NT2/D1 (cell line): Measurements from ENCODE around the gene TEX29.

ENCODE experiments used
- DNase-seq: peaks from one replicate; pipeline ENCODE4 v3.0.0-alpha.2; 2011; ENCODE audit warnings: low read depth, low spot score
- H3K27me3 ChIP-seq: 2 replicates; pipeline ENCODE4 v1.6.0; 2011; ENCODE audit warnings: mild to moderate bottlenecking; ENCODE audit not compliant: insufficient read length, insufficient read depth
- H3K36me3 ChIP-seq: 2 replicates; pipeline ENCODE4 v1.6.1; 2011; ENCODE audit warnings: mild to moderate bottlenecking, low read length, mixed read lengths; ENCODE audit not compliant: insufficient read depth, insufficient read length
- H3K4me1 ChIP-seq: 2 replicates; pipeline ENCODE4 v1.5.1; 2011; ENCODE audit not compliant: insufficient read depth, insufficient read length
- H3K4me3 ChIP-seq: 2 replicates; pipeline ENCODE4 v1.5.1; 2011; ENCODE audit warnings: low read depth; ENCODE audit not compliant: insufficient read length
- H3K9ac ChIP-seq: 2 replicates; pipeline ENCODE4 v1.6.0; 2011; ENCODE audit warnings: low read depth; ENCODE audit not compliant: insufficient read length
- H3K9me3 ChIP-seq: 2 replicates; pipeline ENCODE4 v1.5.1; 2011; ENCODE audit warnings: mild to moderate bottlenecking, low read length; ENCODE audit not compliant: insufficient read depth
- SUZ12 ChIP-seq: IDR thresholded peaks from 2 replicates; pipeline ENCODE4 v1.6.1; 2011; ENCODE audit not compliant: insufficient read length, insufficient read depth; ENCODE audit errors: extremely low read depth
- YY1 ChIP-seq: IDR thresholded peaks from 2 replicates; pipeline ENCODE4 v1.6.1; 2011; ENCODE audit not compliant: insufficient read length, insufficient read depth
- ZNF274 ChIP-seq: IDR thresholded peaks from 2 replicates; pipeline ENCODE4 v1.6.1; 2011; ENCODE audit warnings: mild to moderate bottlenecking, low read depth, low read length

The TEX29 gene

DNA sequence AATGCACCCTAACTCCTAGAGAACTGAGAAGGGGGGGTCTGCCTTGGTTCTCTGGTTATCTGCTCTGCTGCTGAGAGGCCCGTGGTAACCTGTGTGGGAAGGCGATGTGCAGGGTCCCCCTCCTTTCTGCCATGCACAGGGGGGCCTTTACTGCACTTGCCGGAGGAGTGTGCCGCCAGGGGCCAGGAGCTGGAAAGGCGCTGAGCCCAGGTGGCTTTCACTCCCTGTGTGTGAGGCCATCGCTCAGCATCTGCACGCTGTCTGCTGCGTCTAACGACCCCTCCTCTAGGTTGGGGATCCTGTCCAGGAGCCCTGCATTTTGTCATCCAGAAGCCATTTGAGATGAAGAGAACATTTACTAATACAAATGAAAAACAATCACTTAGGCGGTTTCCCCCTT, 37.0 kb upstream of the TEX29 start:
- Histone ChIP-seq H3K4me1 (peaks cover 4% of the 10 kb centered on the region), H3K4me3 (no peak overlapping the region), H3K27me3 (no peaks in the 10 kb centered on the region), H3K9ac (no peak overlapping the region), H3K9me3 (no peaks in the 10 kb centered on the region), H3K36me3 (peaks cover 83% of the 10 kb centered on the region)
- TF ChIP-seq SUZ12 (no peak), ZNF274 (no peak), YY1 (no peak)
- no peak for DNase-seq

DNA sequence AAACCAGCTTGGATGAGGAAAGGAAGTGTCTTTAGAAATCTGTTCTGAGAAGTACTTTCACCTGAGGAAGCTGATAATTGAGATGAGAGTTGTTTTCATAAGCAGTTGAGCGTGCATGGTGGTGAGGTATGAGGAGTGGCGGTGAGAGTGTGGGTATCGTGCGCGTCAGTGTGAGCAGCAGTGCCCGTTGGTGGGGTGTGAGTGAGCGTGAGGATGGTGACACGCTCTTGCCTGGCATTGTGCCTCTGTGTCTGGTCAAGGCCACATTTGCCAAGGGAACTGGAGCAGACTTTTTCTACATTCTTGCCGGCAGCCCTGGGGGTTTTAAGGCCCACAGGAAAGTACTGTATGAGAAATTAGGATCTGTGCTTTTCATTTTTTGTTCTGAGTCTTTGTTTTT, 36.5 kb upstream of the TEX29 start:
- Histone ChIP-seq H3K27me3 (no peaks in the 10 kb centered on the region), H3K9me3 (no peaks in the 10 kb centered on the region), H3K4me1 (peaks cover 4% of the 10 kb centered on the region), H3K4me3 (no peak overlapping the region), H3K9ac (no peak overlapping the region), H3K36me3 (peaks cover 81% of the 10 kb centered on the region)
- TF ChIP-seq ZNF274, result no peak
- no peak for TF ChIP-seq YY1
- TF ChIP-seq SUZ12, result no peak
- no peak for DNase-seq

DNA sequence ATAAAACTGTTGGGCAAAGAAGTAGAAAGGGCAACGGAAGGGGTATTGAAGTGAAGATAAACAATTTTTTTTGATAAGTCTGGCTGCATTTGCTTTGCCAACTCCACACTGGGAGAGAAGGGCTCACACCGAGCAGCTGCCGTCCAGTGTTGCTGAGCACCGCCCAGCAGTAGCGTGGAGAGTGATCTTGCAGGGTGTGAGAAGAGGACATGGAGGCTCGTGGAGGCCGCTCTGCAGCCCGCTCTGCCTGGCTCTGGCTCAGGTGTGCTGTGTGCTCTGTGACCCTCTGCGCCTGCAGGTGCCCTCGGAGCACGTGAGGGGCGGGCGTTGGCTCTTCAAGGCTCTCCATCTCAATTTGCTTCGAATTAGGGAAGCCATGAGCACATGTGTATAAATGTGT, 35.9 kb upstream of the TEX29 start:
- no peaks in the 10 kb centered on the region for H3K9me3 ChIP-seq
- H3K27me3 ChIP-seq, result no peaks in the 10 kb centered on the region
- H3K4me1 ChIP-seq, result peaks cover 4% of the 10 kb centered on the region
- no peak overlapping the region for H3K9ac ChIP-seq
- H3K4me3 ChIP-seq, result no peak overlapping the region
- DNase-seq, result no peak
- H3K36me3 ChIP-seq, result peaks cover 79% of the 10 kb centered on the region
- TF ChIP-seq SUZ12 (no peak), YY1 (no peak), ZNF274 (no peak)

DNA sequence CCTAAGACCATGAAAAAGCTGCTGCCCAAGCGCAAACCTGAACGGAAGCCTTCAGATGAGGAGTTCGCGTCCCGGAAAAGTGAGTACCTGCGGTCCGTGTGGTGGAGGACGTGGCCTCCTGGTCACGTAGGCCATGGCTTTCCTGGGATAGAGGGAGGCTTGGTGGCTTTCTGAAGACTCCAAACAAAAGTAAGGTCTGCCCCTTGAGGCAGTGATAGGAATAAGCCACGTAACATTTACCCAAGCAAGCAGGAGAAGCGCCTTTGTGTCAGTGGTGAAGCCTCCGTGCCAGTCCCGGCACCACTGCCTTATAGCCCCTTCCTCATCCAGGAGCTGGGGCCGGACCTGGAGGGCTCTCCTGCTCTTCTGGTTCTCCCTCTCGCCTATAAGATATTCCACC, 34.3 kb upstream of the TEX29 start:
- Histone ChIP-seq H3K4me3 (no peak overlapping the region), H3K9ac (no peak overlapping the region), H3K27me3 (no peaks in the 10 kb centered on the region), H3K4me1 (peaks cover 4% of the 10 kb centered on the region), H3K9me3 (no peaks in the 10 kb centered on the region), H3K36me3 (peaks cover 79% of the 10 kb centered on the region)
- TF ChIP-seq SUZ12 (no peak), YY1 (no peak), ZNF274 (no peak)
- no peak for DNase-seq

DNA sequence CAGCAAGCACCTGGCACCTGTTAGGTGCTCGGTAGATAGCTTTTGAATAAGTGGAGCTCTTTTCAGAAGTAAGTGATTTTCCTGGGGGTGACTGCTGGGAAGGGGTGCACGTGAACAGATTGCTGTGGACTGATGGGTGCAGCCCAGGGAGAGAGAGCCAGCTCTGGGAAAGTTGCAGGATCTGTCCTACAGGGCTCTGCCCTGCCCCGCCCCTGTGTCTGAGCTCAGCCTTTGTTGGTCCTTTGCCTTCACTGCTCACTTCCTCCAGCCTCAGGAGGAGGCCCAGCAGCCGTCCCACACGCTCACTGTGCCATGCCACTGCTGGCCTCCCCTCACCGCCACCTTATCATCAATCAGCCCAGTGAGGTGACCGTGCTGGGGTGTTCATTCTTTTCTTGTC, 33.7 kb upstream of the TEX29 start:
- H3K4me1 ChIP-seq, result peaks cover 4% of the 10 kb centered on the region
- H3K36me3 ChIP-seq, result peaks cover 78% of the 10 kb centered on the region
- no peaks in the 10 kb centered on the region for H3K9me3 ChIP-seq

DNA sequence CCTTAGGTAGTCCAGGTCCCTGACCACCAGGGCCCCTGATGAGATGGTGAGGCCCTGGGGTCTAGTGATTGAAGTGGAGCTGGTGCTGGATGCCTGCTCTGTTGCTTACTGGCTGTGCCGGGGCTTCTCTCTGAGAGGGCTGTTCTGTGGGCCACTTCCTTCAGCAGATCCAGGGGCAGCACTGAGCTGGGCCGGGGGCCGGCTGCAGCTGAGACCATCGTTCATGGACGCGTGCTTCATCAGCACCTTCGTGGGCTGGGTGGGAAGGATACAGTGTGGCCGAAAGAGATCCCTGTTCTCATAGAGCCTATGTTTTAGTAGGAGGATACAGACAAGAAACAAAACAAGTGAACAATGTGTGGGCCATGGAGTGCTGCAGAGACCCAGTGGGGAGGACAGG, 33.2 kb upstream of the TEX29 start:
- Histone ChIP-seq H3K4me3 (no peak overlapping the region), H3K27me3 (no peaks in the 10 kb centered on the region), H3K9ac (no peak overlapping the region), H3K9me3 (no peaks in the 10 kb centered on the region), H3K36me3 (peaks cover 77% of the 10 kb centered on the region), H3K4me1 (peaks cover 4% of the 10 kb centered on the region)
- TF ChIP-seq YY1 (no peak), ZNF274 (no peak), SUZ12 (no peak)
- DNase-seq, result no peak

More for the DNA sequence above, 33.7 kb upstream of the TEX29 start:
- no peak for DNase-seq
- no peak for TF ChIP-seq ZNF274
- TF ChIP-seq YY1, result no peak
- no peak for TF ChIP-seq SUZ12
- Histone ChIP-seq H3K9ac (no peak overlapping the region), H3K4me3 (no peak overlapping the region), H3K27me3 (no peaks in the 10 kb centered on the region)

DNA sequence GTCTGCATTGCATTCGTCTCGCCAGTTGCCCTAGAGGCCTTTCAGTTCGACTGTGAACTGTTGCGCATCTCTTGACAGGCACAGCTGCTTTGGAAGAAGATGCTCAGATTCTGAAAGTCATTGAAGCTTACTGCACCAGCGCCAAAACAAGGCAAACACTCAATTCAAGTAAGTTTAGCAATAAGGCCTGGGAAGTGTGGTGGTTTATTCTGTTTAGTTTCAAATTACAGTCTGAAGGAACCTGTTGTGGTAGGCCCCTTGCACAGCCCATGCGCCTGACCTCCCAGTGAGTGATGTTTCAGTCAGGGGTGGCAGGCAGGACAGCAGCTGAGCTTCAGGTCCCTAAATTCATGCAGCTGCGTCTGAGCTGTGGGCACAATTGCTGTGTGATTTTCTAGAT, 32.2 kb upstream of the TEX29 start:
- no peak for DNase-seq
- H3K36me3 ChIP-seq, result peaks cover 76% of the 10 kb centered on the region

DNA sequence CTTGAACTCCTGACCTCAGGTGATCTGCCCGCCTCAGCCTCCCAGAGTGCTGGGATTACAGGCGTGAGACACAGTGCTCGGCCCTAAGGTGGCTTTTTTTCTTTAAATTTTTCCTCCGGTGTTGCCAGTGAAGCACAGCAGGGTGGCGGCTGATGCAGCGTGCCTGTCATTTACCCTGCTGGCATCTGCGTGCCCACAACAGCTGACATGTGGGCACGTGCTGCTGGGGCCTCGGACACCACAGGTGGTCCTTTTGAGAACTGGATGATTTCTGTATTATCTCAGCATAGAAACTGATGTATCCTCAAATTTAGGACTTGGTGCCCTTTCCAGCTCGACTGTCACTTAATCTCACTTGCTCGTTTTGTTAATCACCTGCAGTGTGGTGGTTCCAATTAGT, 31.2 kb upstream of the TEX29 start:
- Histone ChIP-seq H3K4me1 (peaks cover 4% of the 10 kb centered on the region), H3K4me3 (no peak overlapping the region), H3K9me3 (no peaks in the 10 kb centered on the region), H3K9ac (no peak overlapping the region), H3K27me3 (no peaks in the 10 kb centered on the region), H3K36me3 (peaks cover 74% of the 10 kb centered on the region)
- TF ChIP-seq ZNF274 (no peak), YY1 (no peak), SUZ12 (no peak)
- no peak for DNase-seq

More for the DNA sequence above, 32.2 kb upstream of the TEX29 start:
- no peak for TF ChIP-seq YY1
- TF ChIP-seq SUZ12, result no peak
- no peak for TF ChIP-seq ZNF274
- H3K27me3 ChIP-seq, result no peaks in the 10 kb centered on the region
- H3K9me3 ChIP-seq, result no peaks in the 10 kb centered on the region
- peaks cover 4% of the 10 kb centered on the region for H3K4me1 ChIP-seq
- no peak overlapping the region for H3K4me3 ChIP-seq
- H3K9ac ChIP-seq, result no peak overlapping the region
